Suprapubic skin (tissue), 4 donors: ENCODE measurements around the gene NDUFB5. TPM values are rescaled to one million over a fixed set of nuclear protein-coding genes. Genes with fewer than 3 reads are reported as not detected.

ENCODE experiments used
- DNase-seq, 2 donors: peaks; one replicate each; pipeline ENCODE4 v3.0.0-alpha.2; 2019; ENCODE audit warnings: low spot score in 2 of 2
- H3K27ac ChIP-seq: fragments of 200-600 bp; sonication (generic); one replicate; pipeline ENCODE4 v1.5.1; 2019
- H3K27me3 ChIP-seq: fragments of 200-600 bp; sonication (generic); one replicate; pipeline ENCODE4 v1.5.1; 2019
- H3K36me3 ChIP-seq: fragments of 200-600 bp; sonication (generic); one replicate; pipeline ENCODE4 v1.5.1; 2019
- H3K4me1 ChIP-seq: fragments of 200-600 bp; sonication (generic); one replicate; pipeline ENCODE4 v1.5.1; 2019
- H3K4me3 ChIP-seq: fragments of 200-600 bp; sonication (generic); one replicate; pipeline ENCODE4 v1.5.1; 2019; ENCODE audit warnings: mild to moderate bottlenecking
- H3K9me3 ChIP-seq: fragments of 200-600 bp; sonication (generic); one replicate; pipeline ENCODE4 v1.5.1; 2019
- EP300 ChIP-seq: sonication (generic); formaldehyde crosslinking; IDR thresholded peaks from one replicate; pipeline ENCODE4 v1.6.1; 2017; ENCODE audit warnings: antibody characterized with exemption
- POLR2A ChIP-seq, 2 donors: fragments of 450-650 bp; IDR thresholded peaks; one replicate each; pipeline ENCODE4 v1.6.1; 2017; ENCODE audit warnings: antibody characterized with exemption in 2 of 2, mild to moderate bottlenecking in 2 of 2, moderate library complexity in 2 of 2
- POLR2AphosphoS5 ChIP-seq, 3 donors: sonication (generic); formaldehyde crosslinking; IDR thresholded peaks; one replicate each; pipeline ENCODE4 v1.6.1; 2017; ENCODE audit warnings: antibody characterized with exemption in 3 of 3
- WGBS: methylation state at CpG from one replicate; pipeline ENCODE4 v1.1.5; 2018; 5-methylcytosine and 5-hydroxymethylcytosine counted together
- total RNA-seq, 4 donors: library from RNA; depleted of rRNA; stranded (reverse); fragments of >200 nt; gene quantifications; one replicate each; pipeline ENCODE4 v1.1.0, GENCODE V29; 2016
- TF ChIP-seq, protein P1 (sequence below), 2 donors: fragments of 200-600 bp in 1 of 2; fragments of 450-650 bp in 1 of 2; sonication (generic) in 1 of 2; IDR thresholded peaks; one replicate each; pipeline ENCODE4 v1.5.1; 2016 to 2019; ENCODE audit warnings: antibody characterized with exemption in 2 of 2, mild to moderate bottlenecking in 1 of 2, moderate library complexity in 1 of 2

The NDUFB5 gene
- total RNA-seq, 4 donors from 2014 or later = 44.8 to 75.9 (median 60.9) TPM

DNA sequence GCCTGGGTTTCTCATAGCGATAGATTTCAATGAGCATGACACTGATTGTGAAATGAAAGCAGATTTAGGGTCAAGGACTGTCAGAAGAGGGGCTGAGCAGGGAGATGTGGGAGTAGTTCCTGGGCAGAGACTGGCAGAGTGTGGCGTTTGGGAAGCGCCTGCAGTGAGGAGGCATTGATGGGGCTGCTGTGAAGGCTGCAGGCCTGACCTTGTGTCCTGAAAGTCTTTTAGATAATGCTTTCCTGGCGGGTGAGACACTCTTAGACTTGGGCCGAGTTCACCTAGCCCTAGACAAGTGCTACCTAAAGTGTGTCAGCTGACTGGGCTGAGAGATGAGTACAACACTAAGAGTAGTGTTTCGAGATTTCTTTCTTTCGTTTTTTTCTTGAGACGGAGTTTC is 68.9 kb downstream of the NDUFB5 start:
- DNase-seq = no peak
- Histone ChIP-seq H3K36me3 (no peaks in the 10 kb centered on the region), H3K4me3 (no peak overlapping the region), H3K4me1 (peaks cover 6% of the 10 kb centered on the region), H3K27ac (no peak overlapping the region), H3K9me3 (no peaks in the 10 kb centered on the region), H3K27me3 (no peaks in the 10 kb centered on the region)
- WGBS = 91% methylated on average over 8 of the region's 8 CpGs
- no peak for TF ChIP-seq EP300
- TF ChIP-seq, protein P1, sequence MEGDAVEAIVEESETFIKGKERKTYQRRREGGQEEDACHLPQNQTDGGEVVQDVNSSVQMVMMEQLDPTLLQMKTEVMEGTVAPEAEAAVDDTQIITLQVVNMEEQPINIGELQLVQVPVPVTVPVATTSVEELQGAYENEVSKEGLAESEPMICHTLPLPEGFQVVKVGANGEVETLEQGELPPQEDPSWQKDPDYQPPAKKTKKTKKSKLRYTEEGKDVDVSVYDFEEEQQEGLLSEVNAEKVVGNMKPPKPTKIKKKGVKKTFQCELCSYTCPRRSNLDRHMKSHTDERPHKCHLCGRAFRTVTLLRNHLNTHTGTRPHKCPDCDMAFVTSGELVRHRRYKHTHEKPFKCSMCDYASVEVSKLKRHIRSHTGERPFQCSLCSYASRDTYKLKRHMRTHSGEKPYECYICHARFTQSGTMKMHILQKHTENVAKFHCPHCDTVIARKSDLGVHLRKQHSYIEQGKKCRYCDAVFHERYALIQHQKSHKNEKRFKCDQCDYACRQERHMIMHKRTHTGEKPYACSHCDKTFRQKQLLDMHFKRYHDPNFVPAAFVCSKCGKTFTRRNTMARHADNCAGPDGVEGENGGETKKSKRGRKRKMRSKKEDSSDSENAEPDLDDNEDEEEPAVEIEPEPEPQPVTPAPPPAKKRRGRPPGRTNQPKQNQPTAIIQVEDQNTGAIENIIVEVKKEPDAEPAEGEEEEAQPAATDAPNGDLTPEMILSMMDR (IDR thresholded peaks at IDR 0.05) = no peak
- no peak for TF ChIP-seq POLR2AphosphoS5 (IDR thresholded peaks at IDR 0.05)
- TF ChIP-seq POLR2A (IDR thresholded peaks at IDR 0.05) = no peak

DNA sequence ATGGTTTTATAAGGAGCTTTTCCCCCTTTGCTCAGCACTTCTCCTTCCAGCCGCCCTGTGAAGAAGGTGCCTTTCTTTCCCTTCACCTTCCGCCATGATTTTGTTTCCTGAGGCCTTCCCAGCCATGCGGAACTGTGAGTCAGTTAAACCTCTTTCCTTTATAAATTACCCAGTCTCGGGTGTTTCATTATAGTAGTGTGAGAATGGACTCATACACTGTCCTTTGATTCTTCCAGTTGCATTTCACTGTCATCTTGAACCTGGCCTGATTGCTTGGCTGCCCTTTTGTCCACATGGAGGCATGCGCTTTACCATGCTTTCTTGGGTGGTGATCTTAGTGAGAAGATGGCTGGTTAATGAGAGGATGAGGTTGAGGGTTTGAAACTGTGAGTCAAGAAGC is 71.5 kb downstream of the NDUFB5 start:
- Histone ChIP-seq H3K27me3 (no peaks in the 10 kb centered on the region), H3K9me3 (no peaks in the 10 kb centered on the region), H3K4me3 (no peak overlapping the region), H3K27ac (no peak overlapping the region), H3K4me1 (peaks cover 6% of the 10 kb centered on the region), H3K36me3 (no peaks in the 10 kb centered on the region)
- DNase-seq = no peak
- TF ChIP-seq EP300 (no peak), POLR2A (IDR thresholded peaks at IDR 0.05) (no peak), POLR2AphosphoS5 (IDR thresholded peaks at IDR 0.05) (no peak)
- TF ChIP-seq, protein P1 (IDR thresholded peaks at IDR 0.05) = no peak
- WGBS = 95% methylated on average over 5 of the region's 5 CpGs

Other genes starting within 250 kb of the NDUFB5 start
- 10 to 100 TPM; 70.5 to 91.1 (median 83.4) TPM for gene GNB4, start 153.3 kb upstream of the NDUFB5 start, total RNA-seq
- gene ACTL6A, start 41.9 kb upstream of the NDUFB5 start, total RNA-seq = 10 to 100 TPM; 46.3 to 74.8 (median 69.5) TPM
- 10 to 100 TPM in 3 of 4 donors, 1 to 10 TPM in 1; 9.6 to 14.5 (median 12.1) TPM for gene MRPL47, start 156 bp upstream of the NDUFB5 start, total RNA-seq
- 1 to 10 TPM; 2.3 to 8.3 (median 5.8) TPM for gene USP13, start 48.2 kb downstream of the NDUFB5 start, total RNA-seq